Neural cell (in vitro differentiated cells): Measurements from ENCODE around the gene TBX2.

Source experiments
- EP300 ChIP-seq: fragments of 450-650 bp; conservative IDR thresholded peaks from 2 replicates; pipeline ENCODE4 v1.6.1; 2014; ENCODE audit warnings: antibody characterized with exemption, mild to moderate bottlenecking, moderate library complexity; ENCODE audit not compliant: poor library complexity, severe bottlenecking
- EZH2 ChIP-seq: fragments of 200-600, 300-800 bp; shearing (Covaris generic), sonication (generic); IDR thresholded peaks from 2 replicates; pipeline ENCODE4 v1.6.1; 2014; ENCODE audit warnings: antibody characterized with exemption, low read length, borderline replicate concordance, mild to moderate bottlenecking; ENCODE audit not compliant: insufficient read depth, poor library complexity, severe bottlenecking
- MXI1 ChIP-seq: fragments of 450-650 bp; conservative IDR thresholded peaks from 2 replicates; pipeline ENCODE4 v1.6.1; 2014; ENCODE audit warnings: antibody characterized with exemption, mild to moderate bottlenecking; ENCODE audit not compliant: poor library complexity, severe bottlenecking
- POLR2AphosphoS5 ChIP-seq: IDR thresholded peaks from 2 replicates; pipeline ENCODE4 v1.6.1; 2012
- TAF1 ChIP-seq: IDR thresholded peaks from 2 replicates; pipeline ENCODE4 v1.6.1; 2012; ENCODE audit warnings: low read depth
- TF ChIP-seq, protein P1 (sequence below): fragments of 450-650 bp; IDR thresholded peaks from 2 replicates; pipeline ENCODE4 v1.5.1; 2014; ENCODE audit warnings: antibody characterized with exemption, mild to moderate bottlenecking, moderate library complexity; ENCODE audit not compliant: poor library complexity, severe bottlenecking

DNA sequence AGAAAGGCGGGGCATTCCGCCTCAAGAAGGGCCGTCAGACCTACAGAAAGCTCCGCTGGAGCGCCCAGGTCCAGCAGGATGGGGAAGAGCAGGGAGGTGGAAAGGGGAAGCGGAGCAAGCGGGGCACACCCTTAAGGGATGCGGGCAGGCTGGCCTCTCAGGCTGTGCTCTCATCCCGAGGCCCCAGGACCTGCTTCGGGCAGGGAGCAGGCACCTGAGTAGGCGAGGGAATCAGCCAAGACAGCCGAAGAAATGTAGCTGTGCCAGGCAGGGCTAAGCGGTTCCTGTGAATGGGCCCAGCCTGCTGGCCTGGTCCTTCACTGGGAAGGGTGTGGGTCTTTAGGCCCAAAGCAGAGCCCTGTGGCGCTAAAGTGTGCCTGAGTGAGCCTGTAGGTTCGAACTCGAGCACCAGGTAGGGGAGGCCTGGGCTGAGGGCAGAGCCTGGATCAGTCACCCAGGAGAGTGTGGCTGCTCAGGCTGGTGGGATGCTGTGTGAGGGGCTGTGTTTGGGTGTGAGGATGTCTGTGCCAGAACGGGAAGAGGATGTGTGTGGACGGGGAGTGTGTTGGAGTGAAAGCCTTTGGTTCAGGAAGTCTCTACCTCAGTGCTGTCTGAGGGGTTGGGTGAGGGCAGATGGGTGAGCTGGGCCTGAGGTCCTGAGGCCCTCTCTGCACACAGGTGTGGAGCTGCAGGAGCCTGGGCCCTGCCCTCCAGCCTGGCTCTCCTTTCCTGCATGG is 55.8 kb downstream of the TBX2 start:
- TF ChIP-seq, protein P1, sequence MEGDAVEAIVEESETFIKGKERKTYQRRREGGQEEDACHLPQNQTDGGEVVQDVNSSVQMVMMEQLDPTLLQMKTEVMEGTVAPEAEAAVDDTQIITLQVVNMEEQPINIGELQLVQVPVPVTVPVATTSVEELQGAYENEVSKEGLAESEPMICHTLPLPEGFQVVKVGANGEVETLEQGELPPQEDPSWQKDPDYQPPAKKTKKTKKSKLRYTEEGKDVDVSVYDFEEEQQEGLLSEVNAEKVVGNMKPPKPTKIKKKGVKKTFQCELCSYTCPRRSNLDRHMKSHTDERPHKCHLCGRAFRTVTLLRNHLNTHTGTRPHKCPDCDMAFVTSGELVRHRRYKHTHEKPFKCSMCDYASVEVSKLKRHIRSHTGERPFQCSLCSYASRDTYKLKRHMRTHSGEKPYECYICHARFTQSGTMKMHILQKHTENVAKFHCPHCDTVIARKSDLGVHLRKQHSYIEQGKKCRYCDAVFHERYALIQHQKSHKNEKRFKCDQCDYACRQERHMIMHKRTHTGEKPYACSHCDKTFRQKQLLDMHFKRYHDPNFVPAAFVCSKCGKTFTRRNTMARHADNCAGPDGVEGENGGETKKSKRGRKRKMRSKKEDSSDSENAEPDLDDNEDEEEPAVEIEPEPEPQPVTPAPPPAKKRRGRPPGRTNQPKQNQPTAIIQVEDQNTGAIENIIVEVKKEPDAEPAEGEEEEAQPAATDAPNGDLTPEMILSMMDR: no peak
- TF ChIP-seq POLR2AphosphoS5: no peak
- TF ChIP-seq EZH2: no peak
- no peak for TF ChIP-seq EP300
- TF ChIP-seq TAF1: no peak
- no peak for TF ChIP-seq MXI1
